Esophagus squamous epithelium (tissue), 4 donors: ENCODE results near the gene TMEM236.

Source experiments
- POLR2A ChIP-seq, 4 donors: fragments of 450-650 bp; IDR thresholded peaks; one replicate each; pipeline ENCODE4 v1.6.1; 2017; ENCODE audit warnings: antibody characterized with exemption in 4 of 4, mild to moderate bottlenecking in 4 of 4, moderate library complexity in 3 of 4
- TF ChIP-seq, protein P1 (sequence below), 6 experiments: fragments of 450-650 bp in 4 of 6; fragments of 200-600 bp in 2 of 6; sonication (generic) in 2 of 6; IDR thresholded peaks; one replicate each; pipeline ENCODE4 v1.5.1; 2016 to 2019; ENCODE audit warnings: antibody characterized with exemption in 6 of 6, mild to moderate bottlenecking in 4 of 6, moderate library complexity in 4 of 6

DNA sequence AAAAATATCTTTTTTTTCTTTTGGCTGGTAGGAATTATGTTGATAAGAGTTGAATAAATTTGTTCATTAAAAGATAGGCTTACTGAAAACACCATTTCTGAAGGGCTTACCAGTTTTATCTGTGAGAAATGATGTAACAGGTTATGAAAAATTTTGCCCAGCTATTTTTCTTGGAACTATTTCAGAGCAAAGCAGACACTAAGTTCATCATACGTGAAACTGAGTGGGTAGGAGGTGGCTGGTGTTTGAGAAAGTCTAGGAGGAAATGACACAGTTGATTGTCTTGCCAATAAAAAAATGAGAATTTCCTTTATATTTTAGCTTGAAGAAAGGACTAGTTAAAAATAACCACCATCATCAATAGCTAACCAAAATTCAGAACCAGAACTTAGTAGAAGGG, 51.0 kb downstream of the TMEM236 start:
- TF ChIP-seq, protein P1, sequence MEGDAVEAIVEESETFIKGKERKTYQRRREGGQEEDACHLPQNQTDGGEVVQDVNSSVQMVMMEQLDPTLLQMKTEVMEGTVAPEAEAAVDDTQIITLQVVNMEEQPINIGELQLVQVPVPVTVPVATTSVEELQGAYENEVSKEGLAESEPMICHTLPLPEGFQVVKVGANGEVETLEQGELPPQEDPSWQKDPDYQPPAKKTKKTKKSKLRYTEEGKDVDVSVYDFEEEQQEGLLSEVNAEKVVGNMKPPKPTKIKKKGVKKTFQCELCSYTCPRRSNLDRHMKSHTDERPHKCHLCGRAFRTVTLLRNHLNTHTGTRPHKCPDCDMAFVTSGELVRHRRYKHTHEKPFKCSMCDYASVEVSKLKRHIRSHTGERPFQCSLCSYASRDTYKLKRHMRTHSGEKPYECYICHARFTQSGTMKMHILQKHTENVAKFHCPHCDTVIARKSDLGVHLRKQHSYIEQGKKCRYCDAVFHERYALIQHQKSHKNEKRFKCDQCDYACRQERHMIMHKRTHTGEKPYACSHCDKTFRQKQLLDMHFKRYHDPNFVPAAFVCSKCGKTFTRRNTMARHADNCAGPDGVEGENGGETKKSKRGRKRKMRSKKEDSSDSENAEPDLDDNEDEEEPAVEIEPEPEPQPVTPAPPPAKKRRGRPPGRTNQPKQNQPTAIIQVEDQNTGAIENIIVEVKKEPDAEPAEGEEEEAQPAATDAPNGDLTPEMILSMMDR (IDR thresholded peaks at IDR 0.05), result no peak
- TF ChIP-seq POLR2A (IDR thresholded peaks at IDR 0.05), result no peak
